Activated naive CD4-positive, alpha-beta T cell (primary cell): ENCODE measurements around the gene ACMSD.
"Not testable (repeated sequence)": the region's sequence is repeated elsewhere in the genome, so short reads cannot be mapped to it uniquely, and the experiment has no call there.

Experiments used
- DNase-seq, 4 experiments: peaks; one replicate each; lab custom pipeline; 2025; lab: John Stamatoyannopoulos, UW

ACMSD gene

GRCh38 chr2:134907441-134908116, 69.2 kb downstream of the ACMSD start:
- DNase-seq = not testable (repeated sequence)

GRCh38 chr2:134910763-134911399, 72.5 kb downstream of the ACMSD start:
- DNase-seq = no peak

GRCh38 chr2:134911400-134911785, 73.0 kb downstream of the ACMSD start:
- no peak for DNase-seq

GRCh38 chr2:134912361-134912760, 73.9 kb downstream of the ACMSD start:
- no peak for DNase-seq

GRCh38 chr2:134917360-134917865, 79.0 kb downstream of the ACMSD start:
- DNase-seq = peak in 1 of 4 experiments; percentile 7

- peak; percentile 85 to 93 (median 88) for DNase-seq
These were observed 79.6 kb downstream of the ACMSD start for GRCh38 chr2:134917888-134918525.

GRCh38 chr2:134918526-134919340, 80.3 kb downstream of the ACMSD start, which contains the start of gene CCNT2:
TSS of gene CCNT2 (plus strand) at chr2:134918822. CDS start at chr2:134918855, 33 bp downstream.
- DNase-seq = peak; percentile 98 to 99 (median 99)

GRCh38 chr2:134919341-134920210, 81.2 kb downstream of the ACMSD start:
- DNase-seq = peak in 3 of 4 experiments; percentile 20 to 41 (median 33)

GRCh38 chr2:134924912-134925311, 86.5 kb downstream of the ACMSD start:
- DNase-seq = no peak

- DNase-seq = no peak
These were observed 88.0 kb downstream of the ACMSD start for GRCh38 chr2:134926231-134926931.

GRCh38 chr2:134927195-134927594, 88.8 kb downstream of the ACMSD start:
- DNase-seq = no peak

GRCh38 chr2:134932864-134933526, 94.6 kb downstream of the ACMSD start:
- DNase-seq = no peak

GRCh38 chr2:134933732-134934131, 95.3 kb downstream of the ACMSD start:
- no peak for DNase-seq

GRCh38 chr2:134934150-134934549, 95.7 kb downstream of the ACMSD start:
- no peak for DNase-seq

GRCh38 chr2:134934641-134935040, 96.2 kb downstream of the ACMSD start:
- DNase-seq = no peak

- no peak for DNase-seq
These were observed 98.3 kb downstream of the ACMSD start for GRCh38 chr2:134936691-134937090.

GRCh38 chr2:134943540-134943939, 105.1 kb downstream of the ACMSD start:
- no peak for DNase-seq

GRCh38 chr2:134944975-134945374, 106.6 kb downstream of the ACMSD start:
- DNase-seq = no peak

GRCh38 chr2:134946073-134946472, 107.7 kb downstream of the ACMSD start:
- no peak for DNase-seq
